GM23338 (cell line): ENCODE data around the gene GPRIN1. TPM values are rescaled to one million over a fixed set of nuclear protein-coding genes. Genes with fewer than 3 reads are reported as not detected.

Experiments
- ATAC-seq: fragments of 200-7000 bp; cut with Tn5 transposase; 3 replicates; pipeline ENCODE4 v1.9.1; 2020
- DNase-seq: peaks from one replicate; pipeline ENCODE4 v3.0.0-alpha.2; 2015; ENCODE audit warnings: low spot score
- H2AFZ ChIP-seq: fragments of 200-600 bp; sonication (generic); 2 replicates; pipeline ENCODE4 v1.8.0; 2016; ENCODE audit warnings: antibody characterized with exemption, mild to moderate bottlenecking, moderate library complexity
- H3F3A ChIP-seq: fragments of 200-600 bp; sonication (generic); replicated peaks from 2 replicates; pipeline ENCODE4 v1.8.0; 2017; ENCODE audit warnings: antibody characterized with exemption, mixed run types, low read depth
- H3K27ac ChIP-seq: fragments of 200-600 bp; sonication (generic); 2 replicates; pipeline ENCODE4 v1.6.1; 2016; ENCODE audit warnings: low read depth
- H3K27me3 ChIP-seq: fragments of 200-600 bp; sonication (generic); 2 replicates; pipeline ENCODE4 v1.8.0; 2016; ENCODE audit warnings: mild to moderate bottlenecking, mixed run types, moderate library complexity; ENCODE audit not compliant: insufficient read depth
- H3K36me3 ChIP-seq: fragments of 200-600 bp; sonication (generic); 2 replicates; pipeline ENCODE4 v1.8.0; 2016; ENCODE audit warnings: mild to moderate bottlenecking; ENCODE audit not compliant: insufficient read depth
- H3K4me1 ChIP-seq: fragments of 200-600 bp; sonication (generic); 2 replicates; pipeline ENCODE4 v1.8.0; 2016; ENCODE audit warnings: mild to moderate bottlenecking, moderate library complexity; ENCODE audit not compliant: insufficient read depth
- H3K4me2 ChIP-seq: fragments of 200-600 bp; sonication (generic); 2 replicates; pipeline ENCODE4 v1.7.1; 2017; ENCODE audit warnings: mixed run types
- H3K4me3 ChIP-seq: fragments of 200-600 bp; sonication (generic); 2 replicates; pipeline ENCODE4 v1.6.1; 2016; ENCODE audit warnings: mixed run types
- H3K79me2 ChIP-seq: fragments of 200-600 bp; sonication (generic); replicated peaks from 2 replicates; pipeline ENCODE4 v1.8.0; 2017; ENCODE audit warnings: mild to moderate bottlenecking; ENCODE audit not compliant: insufficient read depth
- H3K9me2 ChIP-seq: fragments of 200-600 bp; sonication (generic); 2 replicates; pipeline ENCODE4 v1.8.0; 2017; ENCODE audit not compliant: insufficient read depth
- H4K20me1 ChIP-seq: fragments of 200-600 bp; sonication (generic); replicated peaks from 2 replicates; pipeline ENCODE4 v1.8.0; 2017; ENCODE audit warnings: mild to moderate bottlenecking; ENCODE audit not compliant: insufficient read depth
- H3K27ac Mint-ChIP-seq: 2 replicates; pipeline ENCODE4 v1.8.0; 2020; ENCODE audit warnings: inconsistent platforms, mild to moderate bottlenecking, moderate library complexity, mixed read lengths
- H3K27me3 Mint-ChIP-seq: 3 replicates; pipeline ENCODE4 v1.8.0; 2022; ENCODE audit warnings: low read depth, mild to moderate bottlenecking, moderate library complexity, mixed read lengths, inconsistent platforms; ENCODE audit not compliant: insufficient read depth, poor library complexity
- H3K36me3 Mint-ChIP-seq: 3 replicates; pipeline ENCODE4 v1.8.0; 2021; ENCODE audit warnings: low read depth, mild to moderate bottlenecking, inconsistent platforms, moderate library complexity, mixed read lengths
- H3K4me1 Mint-ChIP-seq: 3 replicates; pipeline ENCODE4 v1.8.0; 2020; ENCODE audit warnings: mild to moderate bottlenecking, inconsistent platforms, mixed read lengths
- H3K4me3 Mint-ChIP-seq: 3 replicates; pipeline ENCODE4 v1.8.0; 2021; ENCODE audit warnings: moderate library complexity, mild to moderate bottlenecking, inconsistent platforms, mixed read lengths
- H3K9me3 Mint-ChIP-seq: 3 replicates; pipeline ENCODE4 v1.8.0; 2020; ENCODE audit warnings: moderate library complexity, mild to moderate bottlenecking, inconsistent platforms, mixed read lengths
- CREB1 ChIP-seq: fragments of 250-450 bp; sonication (Bioruptor Pico); IDR thresholded peaks from 2 replicates; pipeline ENCODE4 v1.5.0; 2020; ENCODE audit warnings: low read depth, mild to moderate bottlenecking, moderate library complexity
- EZH2 ChIP-seq: fragments of 200-600 bp; sonication (generic); IDR thresholded peaks from one replicate; pipeline ENCODE4 v1.8.0; 2017; ENCODE audit warnings: antibody characterized with exemption, mild to moderate bottlenecking, low read depth; ENCODE audit not compliant: unreplicated experiment
- EZH2phosphoT487 ChIP-seq: fragments of 200-600 bp; sonication (generic); IDR thresholded peaks from one replicate; pipeline ENCODE4 v1.8.1; 2018; ENCODE audit warnings: antibody characterized with exemption; ENCODE audit not compliant: unreplicated experiment
- JUNB ChIP-seq: IDR thresholded peaks from one replicate; pipeline ENCODE4 v1.6.1; 2016; ENCODE audit warnings: antibody characterized with exemption; ENCODE audit not compliant: unreplicated experiment
- NANOG ChIP-seq: IDR thresholded peaks from 2 replicates; pipeline ENCODE4 v1.6.1; 2016; ENCODE audit warnings: antibody characterized with exemption, borderline replicate concordance
- POLR2AphosphoS5 ChIP-seq: IDR thresholded peaks from 2 replicates; pipeline ENCODE4 v1.6.1; 2016; ENCODE audit warnings: antibody characterized with exemption, low read depth
- STAT1 ChIP-seq: IDR thresholded peaks from one replicate; pipeline ENCODE4 v1.6.1; 2016; ENCODE audit warnings: antibody characterized with exemption; ENCODE audit not compliant: unreplicated experiment
- ZNF114 ChIP-seq: fragments of 250-450 bp; sonication (Bioruptor Pico); IDR thresholded peaks from 2 replicates; pipeline ENCODE4 v1.5.0; 2020; ENCODE audit warnings: mild to moderate bottlenecking, moderate library complexity
- ZNF331 ChIP-seq: fragments of 250-450 bp; sonication (Bioruptor Pico); IDR thresholded peaks from 2 replicates; pipeline ENCODE4 v1.5.0; 2020; ENCODE audit warnings: low read depth, mild to moderate bottlenecking, moderate library complexity
- polyA plus RNA-seq: library from polyadenylated mRNA; unstranded; fragments of >200 nt; fragmentation: Nextera tagmentation; extraction: Ambion mirVana; gene quantifications from 2 replicates; pipeline ENCODE4 v1.2.1, GENCODE V29; 2016
- total RNA-seq: library from RNA; depleted of rRNA; stranded (reverse); fragments of >200 nt; shearing (Covaris generic); gene quantifications from 2 replicates; pipeline ENCODE4 v1.2.3, GENCODE V29; 2014
- TF ChIP-seq, protein P1 (sequence below), 2 experiments: fragments of 200-600 bp in 1 of 2; sonication (generic) in 1 of 2; conservative IDR thresholded peaks; 2 replicates each; pipeline versions ENCODE4 v1.5.1 to v1.6.1; 2016 to 2017; ENCODE audit warnings: antibody characterized with exemption in 2 of 2, low read depth in 2 of 2, mild to moderate bottlenecking in 2 of 2, moderate library complexity in 1 of 2
- TF ChIP-seq, protein P2 (sequence below): IDR thresholded peaks from one replicate; pipeline ENCODE4 v1.6.1; 2018; ENCODE audit warnings: antibody characterized with exemption; ENCODE audit not compliant: unreplicated experiment
- TF ChIP-seq, protein P3 (sequence below): fragments of 250-450 bp; sonication (Bioruptor Pico); IDR thresholded peaks from 2 replicates; pipeline ENCODE4 v1.5.0; 2020; ENCODE audit warnings: mild to moderate bottlenecking, moderate library complexity
- TF ChIP-seq, protein P4 (sequence below): IDR thresholded peaks from 2 replicates; pipeline ENCODE4 v1.6.1; 2016; ENCODE audit warnings: antibody characterized with exemption

GPRIN1 gene
- total and polyA plus RNA-seq, 2 experiments from 2014 or later = 3.8 to 14.6 TPM

DNA sequence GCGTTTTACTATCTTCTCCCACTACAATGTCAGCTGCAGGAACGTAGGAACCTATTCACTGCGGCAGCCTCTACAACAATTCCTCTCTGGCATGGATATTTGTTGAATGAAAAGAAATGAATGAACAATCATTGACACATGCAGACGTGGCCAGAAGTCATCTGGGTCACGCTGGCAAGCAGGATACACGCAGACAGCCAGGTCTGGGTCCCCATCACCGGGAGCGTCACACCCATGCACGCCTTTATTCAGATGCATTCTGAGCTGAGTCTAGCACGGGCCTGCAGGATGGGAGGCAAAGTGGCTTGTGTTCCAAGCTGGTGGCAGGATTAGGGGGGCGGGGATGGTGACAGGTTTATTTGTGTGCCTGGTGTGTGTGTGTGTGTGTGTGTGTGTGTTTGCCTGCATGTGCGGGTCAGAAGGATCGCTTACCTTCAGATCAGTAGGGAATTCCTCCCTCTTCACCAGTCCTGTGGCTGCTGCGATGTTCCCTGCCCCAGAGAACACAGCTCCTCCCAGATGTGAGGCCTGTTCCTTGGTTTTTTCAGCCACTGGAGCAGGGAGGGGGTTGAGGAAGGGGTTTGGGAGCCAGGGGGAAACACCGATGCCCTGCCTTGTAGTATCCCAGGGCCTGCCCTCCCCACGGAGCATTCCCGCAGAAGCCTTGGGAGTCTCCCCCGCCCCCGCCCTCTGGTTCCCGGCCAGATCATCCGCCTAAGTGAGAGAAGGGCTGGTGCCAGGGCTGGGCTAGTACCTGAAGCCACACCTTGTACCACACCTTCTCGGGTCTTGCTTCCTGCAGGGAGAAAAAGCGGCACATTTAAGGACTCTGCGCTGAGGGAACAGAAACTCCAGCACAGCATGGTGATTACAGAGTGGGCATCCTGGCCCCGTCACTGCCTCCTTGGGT, 16.3 kb upstream of the GPRIN1 start:
- Histone ChIP-seq H3K4me2 (no peak overlapping the region), H3F3A (peaks cover 5% of the 10 kb centered on the region; the same call in 1 of the 2 replicates), H3K9me2 (no peaks in the 10 kb centered on the region), H3K79me2 (no peaks in the 10 kb centered on the region), H2AFZ (no peak overlapping the region), H3K4me1 (peaks cover 13% of the 10 kb centered on the region), H3K36me3 (no peaks in the 10 kb centered on the region), H3K27ac (no peak overlapping the region), H3K4me3 (no peak overlapping the region), H4K20me1 (peaks cover 6% of the 10 kb centered on the region; the same call in 1 of the 2 replicates), H3K27me3 (peaks cover 31% of the 10 kb centered on the region)
- peaks cover 36% of the 10 kb centered on the region for H3K27me3 Mint-ChIP-seq
- no peaks in the 10 kb centered on the region; the same call in 2 of the 3 replicates for H3K9me3 Mint-ChIP-seq
- H3K36me3 Mint-ChIP-seq = no peaks in the 10 kb centered on the region
- H3K4me1 Mint-ChIP-seq = peaks cover 31% of the 10 kb centered on the region
- no peak overlapping the region for H3K27ac Mint-ChIP-seq
- TF ChIP-seq, protein P1, sequence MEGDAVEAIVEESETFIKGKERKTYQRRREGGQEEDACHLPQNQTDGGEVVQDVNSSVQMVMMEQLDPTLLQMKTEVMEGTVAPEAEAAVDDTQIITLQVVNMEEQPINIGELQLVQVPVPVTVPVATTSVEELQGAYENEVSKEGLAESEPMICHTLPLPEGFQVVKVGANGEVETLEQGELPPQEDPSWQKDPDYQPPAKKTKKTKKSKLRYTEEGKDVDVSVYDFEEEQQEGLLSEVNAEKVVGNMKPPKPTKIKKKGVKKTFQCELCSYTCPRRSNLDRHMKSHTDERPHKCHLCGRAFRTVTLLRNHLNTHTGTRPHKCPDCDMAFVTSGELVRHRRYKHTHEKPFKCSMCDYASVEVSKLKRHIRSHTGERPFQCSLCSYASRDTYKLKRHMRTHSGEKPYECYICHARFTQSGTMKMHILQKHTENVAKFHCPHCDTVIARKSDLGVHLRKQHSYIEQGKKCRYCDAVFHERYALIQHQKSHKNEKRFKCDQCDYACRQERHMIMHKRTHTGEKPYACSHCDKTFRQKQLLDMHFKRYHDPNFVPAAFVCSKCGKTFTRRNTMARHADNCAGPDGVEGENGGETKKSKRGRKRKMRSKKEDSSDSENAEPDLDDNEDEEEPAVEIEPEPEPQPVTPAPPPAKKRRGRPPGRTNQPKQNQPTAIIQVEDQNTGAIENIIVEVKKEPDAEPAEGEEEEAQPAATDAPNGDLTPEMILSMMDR (conservative IDR thresholded peaks at IDR 0.05; ENCODE audit: low read depth in 2 of 2) = no peak
- no peak for TF ChIP-seq ZNF114 (CRISPR knock-in tag)
- TF ChIP-seq POLR2AphosphoS5 = no peak
- no peak for TF ChIP-seq EZH2phosphoT487
- TF ChIP-seq, protein P2, sequence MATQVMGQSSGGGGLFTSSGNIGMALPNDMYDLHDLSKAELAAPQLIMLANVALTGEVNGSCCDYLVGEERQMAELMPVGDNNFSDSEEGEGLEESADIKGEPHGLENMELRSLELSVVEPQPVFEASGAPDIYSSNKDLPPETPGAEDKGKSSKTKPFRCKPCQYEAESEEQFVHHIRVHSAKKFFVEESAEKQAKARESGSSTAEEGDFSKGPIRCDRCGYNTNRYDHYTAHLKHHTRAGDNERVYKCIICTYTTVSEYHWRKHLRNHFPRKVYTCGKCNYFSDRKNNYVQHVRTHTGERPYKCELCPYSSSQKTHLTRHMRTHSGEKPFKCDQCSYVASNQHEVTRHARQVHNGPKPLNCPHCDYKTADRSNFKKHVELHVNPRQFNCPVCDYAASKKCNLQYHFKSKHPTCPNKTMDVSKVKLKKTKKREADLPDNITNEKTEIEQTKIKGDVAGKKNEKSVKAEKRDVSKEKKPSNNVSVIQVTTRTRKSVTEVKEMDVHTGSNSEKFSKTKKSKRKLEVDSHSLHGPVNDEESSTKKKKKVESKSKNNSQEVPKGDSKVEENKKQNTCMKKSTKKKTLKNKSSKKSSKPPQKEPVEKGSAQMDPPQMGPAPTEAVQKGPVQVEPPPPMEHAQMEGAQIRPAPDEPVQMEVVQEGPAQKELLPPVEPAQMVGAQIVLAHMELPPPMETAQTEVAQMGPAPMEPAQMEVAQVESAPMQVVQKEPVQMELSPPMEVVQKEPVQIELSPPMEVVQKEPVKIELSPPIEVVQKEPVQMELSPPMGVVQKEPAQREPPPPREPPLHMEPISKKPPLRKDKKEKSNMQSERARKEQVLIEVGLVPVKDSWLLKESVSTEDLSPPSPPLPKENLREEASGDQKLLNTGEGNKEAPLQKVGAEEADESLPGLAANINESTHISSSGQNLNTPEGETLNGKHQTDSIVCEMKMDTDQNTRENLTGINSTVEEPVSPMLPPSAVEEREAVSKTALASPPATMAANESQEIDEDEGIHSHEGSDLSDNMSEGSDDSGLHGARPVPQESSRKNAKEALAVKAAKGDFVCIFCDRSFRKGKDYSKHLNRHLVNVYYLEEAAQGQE = no peak
- TF ChIP-seq CREB1 = no peak
- TF ChIP-seq ZNF331 (CRISPR knock-in tag) = no peak
- TF ChIP-seq EZH2 = no peak
- TF ChIP-seq NANOG = no peak
- TF ChIP-seq, protein P3, sequence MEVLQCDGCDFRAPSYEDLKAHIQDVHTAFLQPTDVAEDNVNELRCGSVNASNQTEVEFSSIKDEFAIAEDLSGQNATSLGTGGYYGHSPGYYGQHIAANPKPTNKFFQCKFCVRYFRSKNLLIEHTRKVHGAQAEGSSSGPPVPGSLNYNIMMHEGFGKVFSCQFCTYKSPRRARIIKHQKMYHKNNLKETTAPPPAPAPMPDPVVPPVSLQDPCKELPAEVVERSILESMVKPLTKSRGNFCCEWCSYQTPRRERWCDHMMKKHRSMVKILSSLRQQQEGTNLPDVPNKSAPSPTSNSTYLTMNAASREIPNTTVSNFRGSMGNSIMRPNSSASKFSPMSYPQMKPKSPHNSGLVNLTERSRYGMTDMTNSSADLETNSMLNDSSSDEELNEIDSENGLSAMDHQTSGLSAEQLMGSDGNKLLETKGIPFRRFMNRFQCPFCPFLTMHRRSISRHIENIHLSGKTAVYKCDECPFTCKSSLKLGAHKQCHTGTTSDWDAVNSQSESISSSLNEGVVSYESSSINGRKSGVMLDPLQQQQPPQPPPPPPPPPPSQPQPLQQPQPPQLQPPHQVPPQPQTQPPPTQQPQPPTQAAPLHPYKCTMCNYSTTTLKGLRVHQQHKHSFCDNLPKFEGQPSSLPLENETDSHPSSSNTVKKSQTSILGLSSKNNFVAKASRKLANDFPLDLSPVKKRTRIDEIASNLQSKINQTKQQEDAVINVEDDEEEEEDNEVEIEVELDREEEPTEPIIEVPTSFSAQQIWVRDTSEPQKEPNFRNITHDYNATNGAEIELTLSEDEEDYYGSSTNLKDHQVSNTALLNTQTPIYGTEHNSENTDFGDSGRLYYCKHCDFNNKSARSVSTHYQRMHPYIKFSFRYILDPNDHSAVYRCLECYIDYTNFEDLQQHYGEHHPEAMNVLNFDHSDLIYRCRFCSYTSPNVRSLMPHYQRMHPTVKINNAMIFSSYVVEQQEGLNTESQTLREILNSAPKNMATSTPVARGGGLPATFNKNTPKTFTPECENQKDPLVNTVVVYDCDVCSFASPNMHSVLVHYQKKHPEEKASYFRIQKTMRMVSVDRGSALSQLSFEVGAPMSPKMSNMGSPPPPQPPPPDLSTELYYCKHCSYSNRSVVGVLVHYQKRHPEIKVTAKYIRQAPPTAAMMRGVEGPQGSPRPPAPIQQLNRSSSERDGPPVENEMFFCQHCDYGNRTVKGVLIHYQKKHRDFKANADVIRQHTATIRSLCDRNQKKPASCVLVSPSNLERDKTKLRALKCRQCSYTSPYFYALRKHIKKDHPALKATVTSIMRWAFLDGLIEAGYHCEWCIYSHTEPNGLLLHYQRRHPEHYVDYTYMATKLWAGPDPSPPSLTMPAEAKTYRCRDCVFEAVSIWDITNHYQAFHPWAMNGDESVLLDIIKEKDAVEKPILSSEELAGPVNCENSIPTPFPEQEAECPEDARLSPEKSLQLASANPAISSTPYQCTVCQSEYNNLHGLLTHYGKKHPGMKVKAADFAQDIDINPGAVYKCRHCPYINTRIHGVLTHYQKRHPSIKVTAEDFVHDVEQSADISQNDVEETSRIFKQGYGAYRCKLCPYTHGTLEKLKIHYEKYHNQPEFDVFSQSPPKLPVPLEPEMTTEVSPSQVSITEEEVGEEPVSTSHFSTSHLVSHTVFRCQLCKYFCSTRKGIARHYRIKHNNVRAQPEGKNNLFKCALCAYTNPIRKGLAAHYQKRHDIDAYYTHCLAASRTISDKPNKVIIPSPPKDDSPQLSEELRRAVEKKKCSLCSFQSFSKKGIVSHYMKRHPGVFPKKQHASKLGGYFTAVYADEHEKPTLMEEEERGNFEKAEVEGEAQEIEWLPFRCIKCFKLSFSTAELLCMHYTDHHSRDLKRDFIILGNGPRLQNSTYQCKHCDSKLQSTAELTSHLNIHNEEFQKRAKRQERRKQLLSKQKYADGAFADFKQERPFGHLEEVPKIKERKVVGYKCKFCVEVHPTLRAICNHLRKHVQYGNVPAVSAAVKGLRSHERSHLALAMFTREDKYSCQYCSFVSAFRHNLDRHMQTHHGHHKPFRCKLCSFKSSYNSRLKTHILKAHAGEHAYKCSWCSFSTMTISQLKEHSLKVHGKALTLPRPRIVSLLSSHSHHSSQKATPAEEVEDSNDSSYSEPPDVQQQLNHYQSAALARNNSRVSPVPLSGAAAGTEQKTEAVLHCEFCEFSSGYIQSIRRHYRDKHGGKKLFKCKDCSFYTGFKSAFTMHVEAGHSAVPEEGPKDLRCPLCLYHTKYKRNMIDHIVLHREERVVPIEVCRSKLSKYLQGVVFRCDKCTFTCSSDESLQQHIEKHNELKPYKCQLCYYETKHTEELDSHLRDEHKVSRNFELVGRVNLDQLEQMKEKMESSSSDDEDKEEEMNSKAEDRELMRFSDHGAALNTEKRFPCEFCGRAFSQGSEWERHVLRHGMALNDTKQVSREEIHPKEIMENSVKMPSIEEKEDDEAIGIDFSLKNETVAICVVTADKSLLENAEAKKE = no peak
- TF ChIP-seq STAT1 = no peak
- no peak for TF ChIP-seq JUNB
- TF ChIP-seq, protein P4, sequence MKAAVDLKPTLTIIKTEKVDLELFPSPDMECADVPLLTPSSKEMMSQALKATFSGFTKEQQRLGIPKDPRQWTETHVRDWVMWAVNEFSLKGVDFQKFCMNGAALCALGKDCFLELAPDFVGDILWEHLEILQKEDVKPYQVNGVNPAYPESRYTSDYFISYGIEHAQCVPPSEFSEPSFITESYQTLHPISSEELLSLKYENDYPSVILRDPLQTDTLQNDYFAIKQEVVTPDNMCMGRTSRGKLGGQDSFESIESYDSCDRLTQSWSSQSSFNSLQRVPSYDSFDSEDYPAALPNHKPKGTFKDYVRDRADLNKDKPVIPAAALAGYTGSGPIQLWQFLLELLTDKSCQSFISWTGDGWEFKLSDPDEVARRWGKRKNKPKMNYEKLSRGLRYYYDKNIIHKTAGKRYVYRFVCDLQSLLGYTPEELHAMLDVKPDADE = no peak
- no peak overlapping the region; the same call in 2 of the 3 replicates for H3K4me3 Mint-ChIP-seq
- no peak for ATAC-seq
- no peak for DNase-seq
